HG02981 (cell line): ENCODE data around the gene FOXK2.

Source experiments
- ATAC-seq: cut with Tn5 transposase; IDR thresholded peaks from one replicate; pipeline ENCODE4 v1.9.1; 2021; ENCODE audit warnings: mild to moderate bottlenecking, moderate library complexity; ENCODE audit not compliant: unreplicated experiment

The FOXK2 gene

DNA sequence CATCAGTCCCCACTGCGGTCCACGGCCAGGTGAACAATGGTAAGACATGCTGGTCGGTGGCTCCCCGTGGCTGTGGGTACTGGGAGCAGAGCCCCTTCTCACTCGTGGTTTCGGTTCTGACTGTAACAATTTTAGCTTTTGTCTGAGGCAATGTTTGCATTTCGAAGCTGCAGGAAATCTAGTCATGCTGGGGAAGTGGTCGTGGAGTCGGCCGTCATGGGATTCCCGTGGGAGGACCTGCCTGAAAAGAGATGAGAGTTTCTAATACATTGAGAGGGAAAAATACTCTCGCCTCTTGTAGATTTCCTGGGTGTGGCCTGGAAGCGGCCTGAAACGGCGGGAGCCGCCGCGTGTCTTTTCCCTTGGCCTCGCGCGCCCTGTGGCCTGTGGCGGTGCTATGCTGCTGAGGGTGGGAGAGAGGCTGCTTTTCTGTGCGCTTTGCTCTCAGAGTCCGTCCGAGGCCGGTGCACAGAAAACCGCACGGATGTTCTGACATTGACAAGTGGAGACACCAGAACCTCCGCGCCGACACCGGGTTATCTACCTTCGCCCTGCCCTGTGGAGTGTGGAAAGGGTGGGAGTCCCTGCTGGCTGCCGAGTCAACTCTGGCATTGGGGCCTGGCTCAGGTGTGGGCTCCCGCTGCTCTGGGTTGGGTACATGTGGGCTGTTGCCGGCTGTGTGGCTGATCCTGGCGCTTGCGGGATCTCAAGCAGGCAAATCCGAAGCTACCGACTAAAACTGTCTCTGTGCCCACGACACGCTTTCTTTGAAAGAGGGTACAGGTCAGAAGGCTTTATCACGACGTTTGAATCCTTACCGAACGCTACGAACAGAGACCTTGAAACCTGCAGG is 67.9 kb downstream of the FOXK2 start:
- ATAC-seq = no peak

DNA sequence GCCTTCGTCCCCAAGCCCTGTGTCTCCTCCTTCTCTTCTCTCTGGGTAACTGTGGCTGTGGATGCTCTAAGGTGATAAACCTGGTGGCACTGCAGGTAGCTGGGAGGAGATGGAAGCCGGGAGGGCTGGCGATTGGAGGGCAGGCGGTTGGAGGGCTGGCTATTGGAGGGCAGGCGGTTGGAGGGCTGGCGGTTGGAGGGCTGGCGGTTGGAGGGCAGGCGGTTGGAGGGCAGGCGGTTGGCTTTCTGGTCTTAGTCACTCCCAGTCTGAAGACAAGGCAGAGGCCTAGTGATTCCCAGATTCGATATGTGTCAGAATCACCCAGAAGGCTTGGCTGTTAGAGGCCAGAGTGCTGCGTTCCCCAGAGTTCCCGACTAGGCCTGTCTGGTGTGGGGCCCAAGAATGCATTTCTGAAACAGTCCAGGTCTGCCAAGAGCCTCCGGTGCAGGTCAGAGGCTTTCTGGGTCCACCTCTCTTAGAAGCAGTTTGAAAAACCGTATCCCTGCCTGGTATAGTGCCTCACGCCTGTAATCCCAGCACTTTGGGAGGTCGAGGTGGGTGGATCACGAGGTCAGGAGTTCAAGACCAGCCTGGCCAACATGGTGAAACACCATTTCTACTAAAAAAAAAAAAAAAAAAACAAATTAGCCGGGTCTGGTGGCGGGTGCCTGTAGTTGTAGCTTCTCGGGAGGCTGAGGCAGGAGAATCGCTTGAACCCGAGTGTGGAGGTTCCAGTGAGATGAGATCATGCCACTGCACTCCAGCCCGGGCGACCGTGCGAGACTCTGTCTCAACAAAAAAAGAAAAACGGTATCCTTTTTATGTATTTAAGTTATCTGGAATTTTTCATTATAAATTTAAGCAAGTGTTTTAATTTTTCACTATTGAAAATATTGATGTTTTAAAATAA is 69.0 kb downstream of the FOXK2 start:
- ATAC-seq = no peak

DNA sequence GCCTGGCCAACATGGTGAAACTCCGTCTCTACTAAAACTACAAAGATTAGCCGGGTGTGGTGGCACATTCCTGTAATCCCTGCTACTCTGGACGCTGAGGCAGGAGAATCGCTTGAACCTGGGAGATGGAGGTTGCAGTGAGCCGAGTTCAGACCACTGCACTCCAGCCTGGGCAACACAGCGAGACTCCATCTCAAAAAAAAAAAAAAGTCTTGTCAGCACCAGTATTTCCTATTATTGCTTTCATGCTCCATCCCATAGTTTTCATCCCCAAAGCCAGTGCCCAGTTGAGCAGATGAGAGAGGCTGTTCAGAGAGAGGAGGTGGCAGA is 70.3 kb downstream of the FOXK2 start:
- ATAC-seq = no peak

DNA sequence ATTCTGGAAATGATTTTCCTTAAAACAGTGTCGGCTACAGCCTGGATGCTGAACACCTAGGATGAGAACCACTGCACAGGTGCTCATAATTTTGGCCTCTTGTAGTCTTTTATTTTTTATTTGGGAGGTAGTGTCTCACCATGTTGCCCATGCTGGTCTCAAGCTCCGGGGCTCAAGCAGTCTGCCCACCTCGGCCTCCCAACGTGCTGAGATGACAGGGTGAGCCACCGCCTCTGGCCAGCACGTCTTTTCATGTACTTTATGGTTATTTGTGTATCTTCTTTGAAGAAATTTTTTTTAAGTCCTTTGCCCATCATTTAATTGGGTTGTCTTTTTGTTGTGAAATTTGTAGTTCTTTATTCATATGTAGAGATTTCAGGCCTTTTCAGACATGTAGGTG is 70.7 kb downstream of the FOXK2 start:
- ATAC-seq = no peak

DNA sequence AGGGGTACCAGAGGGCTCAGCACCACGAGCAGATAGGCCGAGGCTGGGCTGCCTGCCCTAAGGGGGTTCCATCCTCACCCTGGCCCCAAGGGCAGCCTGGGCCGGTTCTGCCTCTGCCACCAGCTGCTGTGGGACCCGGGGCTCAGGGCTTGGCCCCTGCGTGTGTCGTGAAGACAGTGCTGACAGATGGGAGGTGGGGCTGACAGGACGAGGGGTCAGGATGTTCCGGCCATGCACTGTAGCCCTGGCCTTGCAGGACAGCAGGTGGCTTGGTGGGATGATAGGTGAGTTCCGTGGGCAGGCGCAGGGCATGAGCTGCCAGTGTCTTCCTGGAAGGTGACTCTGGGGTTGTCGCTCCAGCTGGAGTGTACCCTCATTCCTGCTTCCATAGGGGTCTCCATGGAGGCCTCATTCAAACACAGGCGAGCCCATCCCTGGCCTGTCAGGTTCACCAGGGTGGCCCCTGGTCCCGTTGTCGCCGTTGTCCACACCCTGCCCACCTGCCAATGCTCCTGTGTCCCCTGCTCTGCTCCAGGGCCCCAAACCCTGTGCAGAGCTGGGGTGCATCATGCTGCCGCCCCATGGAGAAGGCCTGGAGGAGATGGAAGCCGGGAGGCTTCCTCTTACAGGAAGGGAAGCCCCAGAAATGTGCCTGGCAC is 71.5 kb downstream of the FOXK2 start:
- ATAC-seq = no peak

DNA sequence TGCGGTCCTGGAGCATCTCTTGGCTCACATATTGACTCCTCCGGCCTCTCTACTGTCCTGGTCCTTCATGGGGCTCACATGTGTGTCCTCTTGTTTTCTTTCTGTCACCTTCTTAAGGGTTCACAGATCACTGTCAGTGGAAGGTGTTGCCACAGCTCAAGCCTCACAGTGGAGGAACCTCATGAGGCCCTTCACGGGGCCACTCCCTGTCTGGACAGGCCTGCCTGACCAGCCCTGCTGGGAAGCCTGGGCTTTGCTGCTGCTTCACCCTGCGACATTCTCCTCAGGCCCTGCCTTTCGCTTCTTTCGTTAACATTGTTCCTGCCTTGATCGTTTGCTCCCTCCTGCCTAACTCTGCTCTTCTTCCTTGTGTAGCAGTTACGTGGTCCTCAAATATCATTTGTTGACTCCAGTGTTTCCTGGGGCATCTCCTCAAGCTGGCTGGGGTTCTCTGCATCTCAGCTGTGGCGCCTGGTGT is 72.8 kb downstream of the FOXK2 start:
- ATAC-seq = no peak

DNA sequence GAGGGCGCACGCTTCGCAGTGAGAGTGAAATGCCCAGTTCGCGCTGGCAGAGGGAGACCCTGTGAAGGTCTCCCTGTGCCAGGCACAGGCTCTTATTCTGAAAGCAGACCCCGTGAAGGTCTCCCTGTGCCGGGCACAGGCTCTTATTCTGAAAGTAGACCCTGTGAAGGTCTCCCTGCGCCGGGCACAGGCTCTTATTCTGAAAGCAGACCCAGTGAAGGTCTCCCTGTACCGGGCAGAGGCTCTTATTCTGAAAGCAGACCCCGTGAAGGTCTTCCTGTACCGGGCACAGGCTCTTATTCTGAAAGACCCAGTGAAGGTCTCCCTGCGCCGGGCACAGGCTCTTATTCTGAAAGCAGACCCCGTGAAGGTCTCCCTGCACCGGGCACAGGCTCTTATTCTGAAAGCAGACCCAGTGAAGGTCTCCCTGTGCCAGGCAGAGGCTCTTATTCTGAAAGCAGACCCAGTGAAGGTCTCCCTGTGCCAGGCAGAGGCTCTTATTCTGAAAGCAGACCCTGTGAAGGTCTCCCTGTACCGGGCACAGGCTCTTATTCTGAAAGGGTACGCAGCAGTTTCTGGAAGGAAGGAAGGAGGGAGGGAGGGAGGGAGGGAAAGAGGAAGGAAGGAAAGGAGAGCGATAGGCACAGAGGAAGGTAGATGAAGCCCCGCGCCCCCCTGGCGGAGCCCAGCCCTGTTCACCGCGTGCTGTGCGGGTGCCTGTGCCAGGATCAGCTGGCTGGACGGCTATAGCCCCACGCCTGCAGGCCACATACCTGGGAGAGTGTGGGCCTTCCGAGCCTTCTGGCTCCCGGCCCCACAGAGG is 73.4 kb downstream of the FOXK2 start:
- no peak for ATAC-seq

DNA sequence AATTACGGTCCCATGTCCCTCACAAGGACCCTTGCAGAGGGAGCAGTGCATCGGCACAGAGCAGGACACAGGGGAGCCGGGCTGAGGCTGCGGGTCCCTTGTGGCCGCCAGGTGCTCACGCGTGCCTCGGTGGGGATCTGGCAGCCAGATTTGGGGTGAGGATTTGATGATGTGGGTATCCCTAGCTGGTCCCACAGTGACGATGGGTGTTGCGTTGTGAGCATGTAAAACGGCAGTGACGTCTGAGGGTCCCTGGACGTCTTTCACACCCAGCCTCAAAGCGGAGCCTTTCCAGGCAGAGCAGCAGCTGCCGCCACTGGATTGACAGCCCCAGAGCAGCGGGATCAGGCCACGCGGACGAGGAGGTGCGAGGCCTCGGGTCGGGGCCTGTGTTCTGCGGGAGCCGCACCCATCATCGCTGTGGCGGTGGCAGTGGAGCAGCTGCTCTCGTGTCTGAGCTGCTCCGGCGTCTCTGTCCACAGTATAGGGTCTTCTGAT is 74.1 kb downstream of the FOXK2 start:
- ATAC-seq = no peak

DNA sequence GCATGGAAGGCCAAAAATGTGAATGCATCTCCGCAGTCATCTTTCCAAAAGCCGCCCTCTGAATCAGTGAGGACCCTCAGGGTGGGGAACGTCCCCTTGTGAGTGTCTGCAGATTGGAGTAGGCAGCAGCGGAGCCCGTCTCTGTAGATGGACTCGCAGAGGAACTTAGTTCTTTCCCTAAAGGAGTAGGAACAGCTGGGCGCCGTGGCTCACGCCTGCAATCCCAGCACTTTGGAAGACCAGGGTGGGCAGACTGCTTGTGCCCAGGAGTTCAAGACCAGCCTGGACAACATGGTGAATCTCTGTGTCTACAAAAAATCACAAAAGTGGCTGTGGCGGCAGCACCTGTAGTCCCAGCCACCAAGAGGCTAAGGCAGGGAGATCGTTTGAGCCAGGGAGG is 75.0 kb downstream of the FOXK2 start:
- ATAC-seq = no peak

DNA sequence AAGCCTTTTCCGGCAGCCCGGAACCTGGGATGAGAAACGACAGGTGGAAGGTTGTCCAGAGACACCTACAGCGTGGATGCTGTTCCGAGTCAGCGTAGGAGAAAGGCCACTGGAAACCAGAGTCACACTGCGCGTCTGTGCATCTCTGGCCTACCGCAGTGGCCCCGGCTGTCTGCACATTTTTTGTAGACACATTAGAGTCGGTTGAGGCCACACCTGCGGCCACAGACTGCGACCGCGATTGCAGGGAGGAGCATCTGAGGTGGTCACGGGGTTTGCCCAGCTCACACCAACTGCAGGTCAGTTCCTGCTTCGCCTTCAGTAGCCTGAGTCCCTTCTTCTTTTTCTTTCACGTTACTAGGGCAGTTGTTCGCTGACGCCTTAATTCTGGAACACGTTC is 76.4 kb downstream of the FOXK2 start:
- ATAC-seq = no peak

DNA sequence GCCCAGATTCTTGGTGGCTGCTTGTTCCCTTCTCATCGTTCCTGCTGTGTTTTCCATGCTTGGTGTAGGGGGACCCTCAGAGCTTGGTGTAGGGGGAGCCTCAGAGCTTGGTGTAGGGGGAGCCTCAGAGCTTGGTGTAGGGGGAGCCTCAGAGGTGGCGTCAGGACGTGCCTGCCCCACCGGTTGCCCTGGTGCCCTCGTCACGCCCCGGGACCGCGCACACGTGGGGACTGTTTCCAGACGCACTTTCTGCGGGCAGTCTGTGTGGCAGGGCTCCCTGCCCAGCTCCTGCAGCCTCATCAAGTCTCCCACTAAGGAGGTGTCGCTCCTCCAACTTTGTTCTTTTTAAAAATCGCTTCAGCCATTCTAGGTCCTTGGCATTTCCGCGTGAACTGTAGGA is 76.8 kb downstream of the FOXK2 start:
- no peak for ATAC-seq

DNA sequence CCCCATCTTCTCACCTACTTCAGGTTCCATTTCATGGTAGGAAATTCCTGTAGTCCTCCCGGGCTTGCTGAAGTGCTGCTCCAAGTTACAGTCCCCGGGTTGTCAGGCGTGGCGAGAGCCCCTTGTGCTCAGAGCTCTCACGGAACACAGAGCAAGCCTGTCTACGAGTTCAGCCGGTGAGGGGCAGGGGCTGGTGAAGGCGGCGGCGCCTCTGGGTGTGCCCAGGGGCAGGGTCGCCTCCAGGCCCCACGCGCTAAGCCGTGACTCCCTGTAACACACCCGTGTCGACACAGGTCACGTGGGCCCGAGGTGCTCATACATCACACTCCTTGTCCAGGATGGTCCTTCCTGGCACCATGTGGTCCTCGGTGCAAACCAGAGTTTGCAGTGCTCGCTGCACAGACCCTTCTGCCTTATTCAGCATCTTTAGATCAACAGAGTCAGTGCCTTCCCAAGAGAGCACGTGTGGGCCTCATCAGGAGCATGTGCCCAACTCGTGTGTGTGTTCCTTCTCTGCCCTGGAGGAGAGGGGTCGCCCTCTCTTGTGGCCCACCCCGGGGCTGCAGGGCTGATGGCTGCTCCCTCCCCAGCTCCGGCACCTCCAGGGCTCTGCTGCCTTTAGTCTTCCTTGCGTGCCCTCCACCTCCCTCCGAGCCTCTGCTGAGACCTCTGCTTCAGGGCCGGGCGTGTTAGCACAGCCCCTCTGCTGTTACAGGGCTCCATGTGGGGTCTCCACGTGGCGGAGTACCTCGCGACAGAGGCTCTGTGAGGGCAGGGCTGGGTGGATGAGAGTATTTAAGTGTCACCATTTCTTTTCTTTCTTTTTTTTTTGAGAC is 77.5 kb downstream of the FOXK2 start:
- ATAC-seq = no peak

DNA sequence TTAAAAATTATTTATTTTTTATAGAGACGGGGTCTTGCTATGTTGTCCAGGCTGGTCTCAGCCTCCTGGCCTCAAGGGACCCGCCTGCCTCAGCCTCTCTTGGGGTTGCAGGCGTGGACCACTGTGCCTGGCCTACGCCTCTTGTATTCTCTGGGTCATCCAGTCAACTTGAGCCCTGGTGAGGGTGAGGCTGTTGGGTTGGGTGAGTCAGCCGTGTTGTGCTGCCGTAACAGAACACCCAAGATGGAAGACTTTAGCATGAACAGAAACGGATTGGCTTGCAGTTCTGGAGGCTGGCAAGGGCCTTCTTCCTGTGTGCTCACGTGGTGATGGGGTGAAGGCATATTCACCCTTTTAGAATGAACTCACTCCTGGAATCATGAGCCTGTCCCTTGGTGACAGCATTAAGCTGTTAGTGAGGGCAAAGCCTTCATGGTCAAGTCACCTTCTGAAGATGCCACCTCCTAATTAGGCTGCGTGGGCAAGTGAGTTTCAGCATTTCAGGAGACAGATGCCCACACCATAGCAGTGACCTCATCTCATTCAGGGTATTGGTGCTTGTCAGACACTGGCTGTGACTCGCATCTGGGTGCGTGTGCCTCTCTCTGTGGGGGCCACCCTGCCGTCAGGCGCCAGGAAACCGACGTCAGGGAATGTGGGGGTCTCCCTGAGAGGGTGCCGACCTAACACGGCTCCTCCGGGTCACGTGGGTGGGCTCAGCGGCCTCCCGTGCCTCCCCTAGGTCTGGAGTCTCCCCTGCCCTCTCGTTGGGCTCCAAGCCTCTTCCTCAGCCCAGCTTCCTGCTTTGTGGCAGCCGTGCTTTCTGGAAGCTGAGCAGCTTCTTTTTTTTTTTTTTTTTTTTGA is 79.0 kb downstream of the FOXK2 start:
- no peak for ATAC-seq

DNA sequence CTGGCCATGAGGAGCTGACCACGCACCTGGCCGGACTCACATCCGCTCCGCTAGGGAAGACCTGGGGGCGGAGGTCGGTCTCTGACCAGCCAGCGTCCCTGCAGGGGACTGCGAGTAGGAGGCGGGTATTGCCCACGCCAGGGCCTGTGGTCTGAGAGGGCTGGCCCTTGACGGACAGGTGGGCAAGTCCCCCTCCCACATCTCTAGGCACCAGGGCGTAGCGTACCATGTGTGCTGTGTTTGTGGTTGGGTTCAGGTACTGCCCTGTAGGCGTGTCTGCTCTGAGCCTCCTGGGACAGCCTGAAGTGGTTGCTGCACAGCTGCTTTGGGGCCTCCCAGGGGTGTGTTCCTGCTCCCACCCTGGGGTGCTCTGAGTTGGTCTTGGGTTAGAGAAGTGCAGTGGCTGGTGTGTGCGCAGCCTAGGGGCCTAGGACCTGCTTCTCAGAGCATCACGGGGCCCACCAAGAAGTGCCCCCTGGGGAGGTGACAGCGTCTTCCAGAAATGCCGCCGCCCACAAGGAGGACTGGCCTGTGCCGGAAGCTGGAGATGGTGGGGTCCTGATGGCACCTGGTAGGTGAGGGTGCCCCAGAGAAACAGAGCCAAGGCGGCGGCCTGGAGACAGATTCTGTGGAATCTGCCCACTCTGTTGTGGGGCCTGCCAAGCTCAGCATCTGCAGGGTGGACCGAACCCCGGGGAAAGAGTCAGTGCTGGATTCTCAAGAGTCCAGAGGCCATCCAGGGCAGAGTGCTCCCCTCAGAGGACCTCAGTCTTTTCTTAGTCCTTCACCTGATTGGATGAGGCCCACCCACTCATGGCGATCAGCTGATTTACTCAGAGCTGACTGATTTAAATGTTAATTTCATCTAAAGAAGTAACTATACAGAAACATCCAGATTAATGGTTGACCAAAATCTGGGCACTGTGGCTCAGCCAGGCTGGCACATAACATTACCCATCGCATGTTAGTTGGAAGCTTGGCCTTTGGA is 80.4 kb downstream of the FOXK2 start:
- ATAC-seq = no peak

DNA sequence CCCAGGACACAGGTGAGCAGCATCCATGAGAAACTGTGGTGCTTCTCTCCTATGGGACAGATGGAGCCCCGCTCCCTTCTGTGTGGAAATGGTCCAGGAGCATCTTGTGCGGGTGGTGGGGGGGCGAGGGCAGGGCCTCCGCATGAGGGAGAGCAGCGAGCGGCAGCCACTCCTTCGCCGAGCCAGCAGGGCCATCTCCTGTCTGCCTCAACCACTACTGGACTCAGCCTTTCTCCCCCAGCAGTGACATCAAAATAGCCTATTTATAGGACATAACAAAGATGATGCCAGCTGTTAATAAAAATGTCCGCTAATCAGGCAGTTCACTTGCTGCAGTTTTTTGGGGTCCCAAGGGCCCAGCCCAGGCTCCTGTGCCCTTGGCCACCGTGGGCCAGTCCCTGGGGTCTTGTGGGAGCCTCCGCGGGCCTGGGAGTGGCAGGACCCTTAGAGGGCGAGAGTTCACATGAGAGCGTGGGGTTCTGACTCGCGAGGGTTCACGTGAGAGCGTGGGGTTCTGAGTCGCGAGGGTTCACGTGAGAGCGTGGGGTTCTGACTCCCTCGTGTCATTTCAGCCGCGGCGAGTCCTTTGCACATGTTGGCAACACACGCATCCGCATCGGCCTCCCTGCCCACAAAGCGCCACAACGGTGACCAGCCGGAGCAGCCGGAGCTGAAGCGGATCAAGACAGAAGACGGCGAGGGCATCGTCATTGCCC is 81.4 kb downstream of the FOXK2 start:
- no peak for ATAC-seq

DNA sequence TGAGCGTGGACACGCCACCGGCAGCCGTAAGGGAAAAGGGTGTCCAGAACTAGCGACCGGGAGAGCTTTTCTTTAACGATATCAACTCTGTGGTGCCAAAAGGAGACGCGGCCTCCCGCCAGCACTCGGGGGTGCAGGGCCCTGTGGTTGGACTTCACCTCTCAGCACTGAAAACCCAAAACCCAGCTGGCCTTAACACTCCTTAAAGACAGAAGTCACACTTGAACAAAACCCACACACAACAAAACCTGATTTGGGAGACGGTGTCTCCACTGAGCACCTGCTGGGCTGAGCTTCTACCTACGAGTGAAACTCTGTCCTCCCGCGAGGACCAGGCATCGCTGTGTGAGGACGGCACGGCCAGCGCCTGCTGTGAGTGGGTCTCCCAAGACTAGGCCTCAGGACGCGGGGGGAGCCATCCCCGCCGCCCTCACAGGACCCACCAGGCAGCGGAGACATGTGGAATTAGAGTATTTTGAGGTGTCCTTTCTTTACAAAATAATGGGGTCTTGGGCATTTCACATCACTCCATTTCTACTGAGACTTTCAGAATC is 82.0 kb downstream of the FOXK2 start:
- ATAC-seq = no peak
